HepG2 (cell line): Measurements from ENCODE around the gene RNF5. TPM values are rescaled to one million over a fixed set of nuclear protein-coding genes. Genes with fewer than 3 reads are reported as not detected.
A peak's percentile ranks its signal among the peaks of the same experiment; 100 is the strongest.

Experiments used
- ATAC-seq: fragments of 200-7000 bp; cut with Tn5 transposase; 3 replicates; pipeline ENCODE4 v1.9.1; 2020; ENCODE audit warnings: mild to moderate bottlenecking, moderate library complexity
- BruUV-seq: library from RNA; stranded (reverse); fragments of 400-500 nt; replicated peaks from 2 replicates; lab custom pipeline; 2021; lab: Mats Ljungman, UMichigan
- CTCF ChIA-PET: fragments of 300-600 bp; formaldehyde crosslinking; extraction: SDS; loops from one replicate; lab custom pipeline; 2021; ENCODE audit warnings: low total read pairs, inconsistent platforms, low intra/inter-chr PET ratio; lab: Yijun Ruan, JAX
- POLR2A ChIA-PET: fragments of 350-600 bp; sonication (Branson Sonifier 250); formaldehyde crosslinking; loops from one replicate; lab custom pipeline; 2020; ENCODE audit warnings: antibody characterized with exemption, inconsistent platforms; lab: Yijun Ruan, JAX
- DNase-seq: peaks from one replicate; pipeline ENCODE4 v3.0.0-alpha.2; 2015; ENCODE audit warnings: low spot score
- FAIRE-seq: peaks from 3 replicates; lab custom pipeline; 2011; peaks lifted over from hg19 to GRCh38; lab: Jason Lieb, UNC
- H2AFZ ChIP-seq: one replicate; pipeline ENCODE4 v1.6.1; 2011; ENCODE audit warnings: low read length, inconsistent platforms
- H3K27ac ChIP-seq: fragments of 300-600 bp; 3 replicates; pipeline ENCODE4 v1.8.0; 2011; ENCODE audit warnings: mixed run types, mild to moderate bottlenecking, mixed read lengths, low read length, inconsistent platforms; ENCODE audit not compliant: insufficient read depth; ENCODE audit errors: extremely low read length
- H3K27me3 ChIP-seq, 2 experiments: fragments of 200-600 bp in 1 of 2; 2 replicates in 1 of 2; 3 replicates in 1 of 2; pipeline versions ENCODE4 v1.6.0 to v1.8.0; 2011; ENCODE audit warnings: low read length in 2 of 2, mild to moderate bottlenecking in 2 of 2, moderate library complexity in 2 of 2, inconsistent platforms in 1 of 2; ENCODE audit not compliant: insufficient read depth in 2 of 2, control insufficient read depth in 1 of 2
- H3K36me3 ChIP-seq, 2 experiments: fragments of 200-600 bp in 1 of 2; replicated peaks in 1 of 2; 2 replicates in 1 of 2; 3 replicates in 1 of 2; pipeline versions ENCODE4 v1.5.1 to v1.8.0; 2011; ENCODE audit warnings: low read length in 2 of 2, inconsistent platforms in 1 of 2; ENCODE audit not compliant: insufficient read depth in 2 of 2, control insufficient read depth in 1 of 2
- H3K4me1 ChIP-seq: 2 replicates; pipeline ENCODE4 v1.5.1; 2012; ENCODE audit warnings: low read length, inconsistent platforms; ENCODE audit not compliant: insufficient read depth
- H3K4me2 ChIP-seq: 2 replicates; pipeline ENCODE4 v1.6.0; 2011; ENCODE audit warnings: low read depth, low read length, inconsistent platforms
- H3K4me3 ChIP-seq, 3 experiments: fragments of 200-600 bp in 1 of 3; sonication (generic), shearing (Covaris generic) in 1 of 3; replicated peaks in 1 of 3; 2 replicates each; pipeline ENCODE4 v1.5.1; 2011 to 2016; ENCODE audit warnings: low read length in 3 of 3, inconsistent platforms in 2 of 3, low read depth in 2 of 3, mild to moderate bottlenecking in 2 of 3, control low read depth in 1 of 3, mixed read lengths in 1 of 3; ENCODE audit not compliant: insufficient read depth in 1 of 3
- H3K79me2 ChIP-seq: one replicate; pipeline ENCODE4 v1.6.1; 2011; ENCODE audit warnings: low read length, inconsistent platforms; ENCODE audit not compliant: insufficient read depth
- H3K9ac ChIP-seq: 2 replicates; pipeline ENCODE4 v1.6.0; 2011; ENCODE audit warnings: mild to moderate bottlenecking, low read depth, low read length, inconsistent platforms; ENCODE audit not compliant: insufficient read depth
- H3K9me3 ChIP-seq: 2 replicates; pipeline ENCODE4 v1.5.1; 2012; ENCODE audit warnings: mild to moderate bottlenecking, low read length
- H4K20me1 ChIP-seq: 2 replicates; pipeline ENCODE4 v1.6.0; 2011; ENCODE audit warnings: inconsistent platforms, mild to moderate bottlenecking, low read length, moderate library complexity; ENCODE audit not compliant: insufficient read depth
- BCLAF1 ChIP-seq: fragments of 450-650 bp; IDR thresholded peaks from 2 replicates; pipeline ENCODE4 v1.6.1; 2017; ENCODE audit warnings: mild to moderate bottlenecking
- EP300 ChIP-seq, 3 experiments: sonication (generic) in 1 of 3; formaldehyde crosslinking in 1 of 3; IDR thresholded peaks; 2 replicates each; pipeline versions ENCODE4 v1.5.1 to v1.6.1; 2011 to 2020; ENCODE audit warnings: low read depth in 2 of 3, low read length in 2 of 3, borderline replicate concordance in 1 of 3, improper control_type of control experiment in 1 of 3, mild to moderate bottlenecking in 1 of 3, missing genetic modification reagents in 1 of 3, moderate library complexity in 1 of 3
- HCFC1 ChIP-seq: fragments of 150-350 bp; IDR thresholded peaks from 2 replicates; pipeline ENCODE4 v1.6.1; 2014; ENCODE audit warnings: low read depth, low read length
- KAT8 ChIP-seq: IDR thresholded peaks from 2 replicates; pipeline ENCODE4 v1.6.1; 2016; ENCODE audit warnings: missing genetic modification reagents, missing compliant biosample characterization
- MED13 ChIP-seq: sonication (generic); formaldehyde crosslinking; IDR thresholded peaks from 2 replicates; pipeline ENCODE4 v1.5.0; 2020; ENCODE audit warnings: missing genetic modification reagents
- NFYB ChIP-seq: sonication (generic); formaldehyde crosslinking; IDR thresholded peaks from 2 replicates; pipeline ENCODE4 v1.4.0; 2020; ENCODE audit warnings: missing genetic modification reagents
- NR2C2 ChIP-seq: sonication (generic); formaldehyde crosslinking; IDR thresholded peaks from 2 replicates; pipeline ENCODE4 v1.4.0; 2020; ENCODE audit warnings: missing genetic modification reagents, mild to moderate bottlenecking, moderate library complexity, borderline replicate concordance
- PHF21A ChIP-seq: sonication (generic); formaldehyde crosslinking; IDR thresholded peaks from 2 replicates; pipeline ENCODE4 v1.5.0; 2020; ENCODE audit warnings: mild to moderate bottlenecking, missing genetic modification reagents
- TFDP1 ChIP-seq: IDR thresholded peaks from 2 replicates; pipeline ENCODE4 v1.6.1; 2016; ENCODE audit warnings: missing compliant biosample characterization, missing genetic modification reagents, borderline replicate concordance
- TP53 ChIP-seq: sonication (generic); formaldehyde crosslinking; conservative IDR thresholded peaks from 2 replicates; pipeline ENCODE4 v1.4.0; 2020; ENCODE audit warnings: missing genetic modification reagents
- ZBTB10 ChIP-seq: sonication (generic); formaldehyde crosslinking; IDR thresholded peaks from 2 replicates; pipeline ENCODE4 v1.4.0; 2020; ENCODE audit warnings: missing genetic modification reagents, borderline replicate concordance
- ZMAT3 ChIP-seq: sonication (generic); formaldehyde crosslinking; conservative IDR thresholded peaks from 2 replicates; pipeline ENCODE4 v1.7.0; 2021; ENCODE audit warnings: missing genetic modification reagents
- ZNF484 ChIP-seq: sonication (generic); formaldehyde crosslinking; IDR thresholded peaks from 2 replicates; pipeline ENCODE4 v1.5.1; 2020; ENCODE audit warnings: mild to moderate bottlenecking, low read depth, missing genetic modification reagents, borderline replicate concordance
- ZNF572 ChIP-seq: sonication (generic); formaldehyde crosslinking; IDR thresholded peaks from 2 replicates; pipeline ENCODE4 v1.5.1; 2020; ENCODE audit warnings: mild to moderate bottlenecking, missing genetic modification reagents
- ZNF607 ChIP-seq: sonication (generic); formaldehyde crosslinking; IDR thresholded peaks from 2 replicates; pipeline ENCODE4 v1.5.1; 2020; ENCODE audit warnings: missing genetic modification reagents, mild to moderate bottlenecking, borderline replicate concordance
- ZNF75D ChIP-seq: sonication (generic); formaldehyde crosslinking; IDR thresholded peaks from 2 replicates; pipeline ENCODE4 v1.8.1; 2023; ENCODE audit warnings: missing genetic modification reagents, mild to moderate bottlenecking, borderline replicate concordance
- WGBS: methylation state at CpG from one replicate; pipeline ENCODE4 v1.1.6; 2017; ENCODE audit warnings: low lambda C conversion rate; 5-methylcytosine and 5-hydroxymethylcytosine counted together
- in situ Hi-C: cut with HindIII; loops from 2 replicates; pipeline ENCODE4 v1.10.0; 2017; ENCODE audit warnings: low pct_unique_long_range_greater_than_20kb; ENCODE audit not compliant: extremely low pct_ligation_motif_present
- intact Hi-C: fragments of 100-400 bp; cut with micrococcal nuclease; formaldehyde crosslinking; loops from one replicate; pipeline ENCODE4 v1.10.0; 2022; ENCODE audit not compliant: unreplicated experiment
- polyA plus RNA-seq, 8 experiments: library from polyadenylated mRNA; depleted of rRNA in 3 of 8; stranded (reverse) in 7 of 8; unstranded in 1 of 8; fragments of >200 nt; fragmentation: Illumina TruSeq in 4 of 8; extraction: Trizol in 4 of 8; gene quantifications; 2 replicates each; pipeline versions ENCODE4 v1.2.1 to v1.2.3, GENCODE V29; 2011 to 2016; ENCODE audit warnings: low read depth in 4 of 8, missing spikeins in 1 of 8, mixed read lengths in 1 of 8; ENCODE audit not compliant: insufficient read depth in 1 of 8
- total RNA-seq, 5 experiments: library from RNA; depleted of rRNA; stranded (reverse); fragments of >200 nt; fragmentation: Illumina TruSeq; extraction: Trizol; gene quantifications; 2 replicates each; pipeline ENCODE4 v1.2.3, GENCODE V29; 2016; ENCODE audit warnings: low read depth in 1 of 5

The RNF5 gene
- total and polyA plus RNA-seq, 2 of the 13 experiments (the other 11 are each of a cell fraction or from before 2014, with no cell fraction given), result 98.0 to 131 TPM

GRCh38 chr6:32175711-32176475 lies 2.3 kb upstream of the RNF5 start, which contains the start of gene AGPAT1:
TSS of gene AGPAT1 (minus strand) at chr6:32176084. CDS start at chr6:32171496, 4,588 bp downstream.
- H3K4me3 ChIP-seq, result peak within 1 kb of the TSS; percentile 96 to 98 (median 98)
- peak within 1 kb of the TSS; percentile 98 for H3K4me2 ChIP-seq
- H3K36me3 ChIP-seq, result peaks cover 9 to 18% of the 10 kb centered on the region in 2 experiments
- ChIA-PET CTCF (no interaction called here), POLR2A (interaction anchor here (0.7 to 5.8 kb wide), 12 partner anchors 8 to 795 kb away, joined by 3 to 127 read pairs (median 9); partner anchors contain the start of genes ATF6B, FKBPL, GPSM3 and PBX2)
- no TSS peak for BruUV-seq
- intact Hi-C loops (loop anchor here (2.0 to 5.0 kb wide), 2 partner anchors 57 to 1091 kb away; no protein-coding TSS in a partner anchor), in situ Hi-C loops (no loop called here)
- peak; percentile 76 for ATAC-seq
- no peaks in the 10 kb centered on the region for H3K9me3 ChIP-seq
- H3K9ac ChIP-seq, result peak within 1 kb of the TSS; percentile 92
- no peaks in the 10 kb centered on the region; a peak in 1 of 5 replicates for H3K27me3 ChIP-seq
- H4K20me1 ChIP-seq, result no peaks in the 10 kb centered on the region
- FAIRE-seq, result peak; percentile 26
- peaks cover 56% of the 10 kb centered on the region for H3K79me2 ChIP-seq
- peak within 1 kb of the TSS; percentile 97 for H3K27ac ChIP-seq
- H2AFZ ChIP-seq, result no peak within 1 kb of the TSS
- DNase-seq, result peak; percentile 95
- 1% methylated on average over 19 of the region's 27 CpGs for WGBS
- peaks cover 60% of the 10 kb centered on the region for H3K4me1 ChIP-seq
- TF ChIP-seq ZMAT3 (CRISPR knock-in tag) (no peak), TFDP1 (CRISPR knock-in tag) (0 out of 2 replicates have a peak, but pooled peaks have one; percentile 28), HCFC1 (peak; percentile 31; the same call in 1 of the 2 replicates), ZBTB10 (no peak), NR2C2 (peak; percentile 69), PHF21A (CRISPR knock-in tag) (no peak), ZNF484 (CRISPR knock-in tag) (0 out of 2 replicates have a peak, but pooled peaks have one; percentile 19), MED13 (CRISPR knock-in tag) (no peak), BCLAF1 (no peak), ZNF607 (CRISPR knock-in tag) (peak; percentile 55; the same call in 1 of the 2 replicates), ZNF572 (CRISPR knock-in tag) (peak; percentile 98; the same call in 1 of the 2 replicates), KAT8 (CRISPR knock-in tag) (peak; percentile 83), TP53 (CRISPR knock-in tag) (no peak), ZNF75D (no peak), EP300 (IDR thresholded peaks at IDR 0.05; ENCODE audit: low read depth in 2 of 2, low read length in 2 of 2) (peak in 1 of 2 experiments; percentile 24; a peak in 1 of 4 replicates), EP300 (CRISPR knock-in tag; IDR thresholded peaks at IDR 0.05; ENCODE audit: borderline replicate concordance) (no peak), NFYB (CRISPR knock-in tag) (peak; percentile 85)
